Peyer's patch (tissue), 4 donors: ENCODE measurements around the gene TPD52L2. TPM values are rescaled to one million over a fixed set of nuclear protein-coding genes. Genes with fewer than 3 reads are reported as not detected.

Source experiments
- DNase-seq, 3 donors: peaks; one replicate each; pipeline ENCODE4 v3.0.0-alpha.2; 2017 to 2019
- H3K27ac ChIP-seq, 4 donors: fragments of 200-600 bp; sonication (generic); one replicate each; pipeline ENCODE4 v1.5.1; 2016 to 2019
- H3K27me3 ChIP-seq, 2 donors: fragments of 200-600 bp; sonication (generic); one replicate each; pipeline ENCODE4 v1.5.1; 2019
- H3K36me3 ChIP-seq, 3 donors: fragments of 200-600 bp; sonication (generic); one replicate each; pipeline ENCODE4 v1.5.1; 2016 to 2019
- H3K4me1 ChIP-seq, 4 donors: fragments of 200-600 bp; sonication (generic); one replicate each; pipeline ENCODE4 v1.5.1; 2016 to 2019
- H3K4me3 ChIP-seq, 4 donors: fragments of 200-600 bp; sonication (generic); 1 replicate in 3 of 4; 2 replicates in 1 of 4; pipeline ENCODE4 v1.5.1; 2016 to 2019; ENCODE audit warnings: mild to moderate bottlenecking in 1 of 4
- H3K9me3 ChIP-seq, 4 donors: fragments of 200-600 bp; sonication (generic); one replicate each; pipeline ENCODE4 v1.5.1; 2016 to 2019; ENCODE audit warnings: mild to moderate bottlenecking in 1 of 4
- CTCF ChIP-seq, 6 experiments: fragments of 450-650 bp in 4 of 6; fragments of 200-600 bp in 2 of 6; sonication (generic) in 1 of 6; IDR thresholded peaks; one replicate each; pipeline ENCODE4 v1.5.1; 2017 to 2019; ENCODE audit warnings: antibody characterized with exemption in 6 of 6, mild to moderate bottlenecking in 3 of 6, moderate library complexity in 1 of 6
- POLR2A ChIP-seq, 2 donors: fragments of 450-650 bp; IDR thresholded peaks; one replicate each; pipeline ENCODE4 v1.5.1; 2017; ENCODE audit warnings: antibody characterized with exemption in 2 of 2, mild to moderate bottlenecking in 2 of 2, moderate library complexity in 2 of 2
- total RNA-seq, 4 donors: library from RNA; depleted of rRNA; stranded (reverse); fragments of >200 nt; gene quantifications; one replicate each; pipeline ENCODE4 v1.1.0, GENCODE V29; 2016

Gene TPD52L2
- 10 to 100 TPM; 59.4 to 78.7 (median 65.1) TPM for total RNA-seq

GRCh38 chr20:63864978-63865640 lies at the start of gene TPD52L2:
TSS of gene TPD52L2 (plus strand) at chr20:63865270. CDS start at chr20:63865366, 96 bp downstream.
- peak within 1 kb of the TSS; percentile 88 to 96 (median 93) for H3K27ac ChIP-seq
- peak within 1 kb of the TSS; percentile 71 to 89 (median 81) for H3K4me3 ChIP-seq
- peaks cover 0 to 28% (median 13%) of the 10 kb centered on the region in 4 donors for H3K4me1 ChIP-seq
- DNase-seq = peak; percentile 99
- H3K27me3 ChIP-seq = no peaks in the 10 kb centered on the region
- H3K9me3 ChIP-seq = no peaks in the 10 kb centered on the region
- peaks cover 0 to 37% (median 0%) of the 10 kb centered on the region in 3 donors for H3K36me3 ChIP-seq
- TF ChIP-seq CTCF (IDR thresholded peaks at IDR 0.05) (no peak), POLR2A (IDR thresholded peaks at IDR 0.05) (peak; percentile 87 to 96)

DNA sequence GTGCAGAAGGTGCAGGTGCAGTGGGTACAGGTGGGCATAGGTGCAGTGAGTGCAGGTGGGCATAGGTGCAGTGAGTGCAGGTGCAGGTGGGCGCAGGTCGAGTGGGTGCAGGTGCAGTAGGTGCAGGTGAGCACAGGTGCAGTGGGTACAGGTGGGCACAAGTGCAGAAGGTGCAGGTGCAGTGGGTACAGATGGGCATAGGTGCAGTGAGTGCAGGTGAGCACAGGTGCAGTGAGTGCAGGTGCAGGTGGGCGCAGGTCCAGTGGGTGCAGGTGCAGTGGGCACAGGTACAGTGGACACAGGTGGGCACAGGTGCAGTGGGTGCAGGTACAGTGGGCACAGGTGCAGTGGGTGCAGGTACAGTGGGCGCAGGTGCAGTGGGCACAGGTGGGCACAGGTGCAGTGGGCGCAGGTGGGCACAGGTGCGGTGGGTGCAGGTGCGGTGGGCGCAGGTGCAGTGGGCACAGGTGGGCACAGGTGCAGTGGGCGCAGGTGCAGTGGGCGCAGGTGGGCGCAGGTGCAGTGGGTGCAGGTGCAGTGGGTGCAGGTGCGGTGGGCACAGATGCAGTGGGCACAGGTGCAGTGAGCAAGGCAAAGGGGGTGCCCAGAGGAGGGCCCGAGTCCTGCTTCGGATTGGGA lies 49.3 kb upstream of the TPD52L2 start:
- no peak for DNase-seq
- no peaks in the 10 kb centered on the region for H3K27me3 ChIP-seq
- H3K9me3 ChIP-seq = no peaks in the 10 kb centered on the region
- TF ChIP-seq CTCF (IDR thresholded peaks at IDR 0.05) = no peak
- no peak for TF ChIP-seq POLR2A (IDR thresholded peaks at IDR 0.05)
- no peak overlapping the region for H3K27ac ChIP-seq
- H3K4me1 ChIP-seq = peaks cover 0 to 8% (median 0%) of the 10 kb centered on the region in 4 donors
- no peak overlapping the region for H3K4me3 ChIP-seq
- no peaks in the 10 kb centered on the region for H3K36me3 ChIP-seq

- Histone ChIP-seq H3K27ac (no peak overlapping the region), H3K4me3 (peak overlapping the region in 2 of 4 donors; percentile 9 to 11), H3K9me3 (no peaks in the 10 kb centered on the region), H3K27me3 (no peaks in the 10 kb centered on the region), H3K4me1 (peaks cover 0 to 8% (median 0%) of the 10 kb centered on the region in 4 donors), H3K36me3 (no peaks in the 10 kb centered on the region)
- peak in 1 of 3 donors; percentile 67 for DNase-seq
- TF ChIP-seq CTCF (IDR thresholded peaks at IDR 0.05) = peak in 4 of 6 experiments; percentile 12 to 54 (median 40)
- no peak for TF ChIP-seq POLR2A (IDR thresholded peaks at IDR 0.05)
Observed at GRCh38 chr20:63819224-63819921, 45.7 kb upstream of the TPD52L2 start.

DNA sequence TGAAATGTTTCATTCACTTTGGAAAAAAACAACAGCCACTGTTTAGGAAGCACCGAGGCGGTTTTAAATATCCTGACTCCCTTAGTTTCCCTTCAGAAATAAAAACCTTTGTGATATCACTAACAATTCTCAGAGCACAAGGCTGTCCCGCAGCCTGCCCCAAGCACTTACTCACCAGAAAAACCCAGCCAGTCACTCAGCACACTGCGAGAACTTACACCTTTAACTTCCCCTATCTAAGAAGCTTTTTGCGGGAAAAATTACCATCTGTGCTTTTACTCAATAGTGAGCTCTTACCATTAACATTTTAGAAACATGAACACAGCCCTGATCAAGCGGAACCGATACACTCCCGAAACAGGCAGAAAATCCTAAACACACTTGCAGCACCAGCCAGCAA lies 43.3 kb upstream of the TPD52L2 start:
- no peaks in the 10 kb centered on the region for H3K27me3 ChIP-seq
- no peak for DNase-seq
- H3K36me3 ChIP-seq = no peaks in the 10 kb centered on the region
- H3K4me3 ChIP-seq = no peak overlapping the region
- no peaks in the 10 kb centered on the region for H3K9me3 ChIP-seq
- H3K4me1 ChIP-seq = peaks cover 0 to 8% (median 0%) of the 10 kb centered on the region in 4 donors
- H3K27ac ChIP-seq = no peak overlapping the region
- no peak for TF ChIP-seq POLR2A (IDR thresholded peaks at IDR 0.05)
- no peak for TF ChIP-seq CTCF (IDR thresholded peaks at IDR 0.05)

DNA sequence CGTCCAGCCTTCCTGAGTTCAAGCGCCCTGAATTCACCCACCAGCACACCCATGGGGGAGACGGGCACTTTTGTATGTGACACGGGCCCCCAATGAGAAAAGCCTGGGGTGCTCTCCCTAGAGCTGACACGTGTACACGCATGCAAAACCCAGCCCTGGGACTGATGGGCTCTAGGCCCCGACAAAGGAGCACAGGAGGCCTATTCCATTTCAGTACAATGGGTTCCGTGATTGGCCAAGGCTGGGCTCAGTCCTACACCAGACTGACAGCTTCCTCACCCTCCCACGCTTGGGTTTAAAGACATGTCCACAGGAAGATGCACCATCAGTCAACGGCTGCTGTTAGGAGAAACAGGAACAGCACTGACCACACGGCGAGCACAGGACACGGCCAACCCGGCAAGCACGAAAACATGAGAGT lies 42.8 kb upstream of the TPD52L2 start:
- no peak overlapping the region for H3K27ac ChIP-seq
- H3K27me3 ChIP-seq = no peaks in the 10 kb centered on the region
- H3K36me3 ChIP-seq = no peaks in the 10 kb centered on the region
- DNase-seq = no peak
- TF ChIP-seq POLR2A (IDR thresholded peaks at IDR 0.05) (no peak), CTCF (IDR thresholded peaks at IDR 0.05) (no peak)
- H3K9me3 ChIP-seq = no peaks in the 10 kb centered on the region
- peaks cover 0 to 8% (median 0%) of the 10 kb centered on the region in 4 donors for H3K4me1 ChIP-seq
- no peak overlapping the region for H3K4me3 ChIP-seq
